ENCODE measurements around the gene EPN2.

EPN2 gene

GRCh38 chr17:19250421-19251173 is 13.4 kb downstream of the EPN2 start:
- Mint-ChIP-seq H3K27ac (no peak overlapping the region), H3K27me3 (peaks cover 16% of the 10 kb centered on the region), H3K36me3 (ENCODE audit: low read depth) (no peaks in the 10 kb centered on the region), H3K9me3 (no peaks in the 10 kb centered on the region), H3K4me1 (ENCODE audit: low read depth) (peaks cover 9% of the 10 kb centered on the region), H3K4me3 (no peak overlapping the region)

GRCh38 chr17:19253112-19253511 is 15.9 kb downstream of the EPN2 start:
- H3K4me1 Mint-ChIP-seq (ENCODE audit: low read depth), result peaks cover 5% of the 10 kb centered on the region
- H3K27me3 Mint-ChIP-seq, result peaks cover 8% of the 10 kb centered on the region
- no peaks in the 10 kb centered on the region for H3K36me3 Mint-ChIP-seq (ENCODE audit: low read depth)
- no peak overlapping the region for H3K4me3 Mint-ChIP-seq
- H3K27ac Mint-ChIP-seq, result no peak overlapping the region
- no peaks in the 10 kb centered on the region for H3K9me3 Mint-ChIP-seq

GRCh38 chr17:19254651-19255050 is 17.5 kb downstream of the EPN2 start:
- Mint-ChIP-seq H3K9me3 (no peaks in the 10 kb centered on the region), H3K27me3 (peaks cover 10% of the 10 kb centered on the region), H3K4me1 (ENCODE audit: low read depth) (no peaks in the 10 kb centered on the region), H3K36me3 (ENCODE audit: low read depth) (no peaks in the 10 kb centered on the region), H3K27ac (no peak overlapping the region), H3K4me3 (no peak overlapping the region)

GRCh38 chr17:19255279-19255678 is 18.1 kb downstream of the EPN2 start:
- H3K27me3 Mint-ChIP-seq, result peaks cover 16% of the 10 kb centered on the region
- H3K9me3 Mint-ChIP-seq, result no peaks in the 10 kb centered on the region
- no peaks in the 10 kb centered on the region for H3K4me1 Mint-ChIP-seq (ENCODE audit: low read depth)
- no peak overlapping the region for H3K27ac Mint-ChIP-seq
- no peak overlapping the region for H3K4me3 Mint-ChIP-seq
- peaks cover 5% of the 10 kb centered on the region for H3K36me3 Mint-ChIP-seq (ENCODE audit: low read depth)

- Mint-ChIP-seq H3K27me3 (peaks cover 28% of the 10 kb centered on the region), H3K4me1 (ENCODE audit: low read depth) (peaks cover 5% of the 10 kb centered on the region)
These were observed 21.2 kb downstream of the EPN2 start for GRCh38 chr17:19258371-19258770.

GRCh38 chr17:19260958-19261357 is 23.8 kb downstream of the EPN2 start:
- H3K4me3 Mint-ChIP-seq, result no peak overlapping the region
- H3K9me3 Mint-ChIP-seq, result no peaks in the 10 kb centered on the region
- H3K27me3 Mint-ChIP-seq, result peaks cover 27% of the 10 kb centered on the region
- H3K36me3 Mint-ChIP-seq (ENCODE audit: low read depth), result peaks cover 5% of the 10 kb centered on the region
- peaks cover 5% of the 10 kb centered on the region for H3K4me1 Mint-ChIP-seq (ENCODE audit: low read depth)
- no peak overlapping the region for H3K27ac Mint-ChIP-seq

More at GRCh38 chr17:19258371-19258770, 21.2 kb downstream of the EPN2 start:
- no peaks in the 10 kb centered on the region for H3K9me3 Mint-ChIP-seq
- H3K4me3 Mint-ChIP-seq, result no peak overlapping the region
- H3K36me3 Mint-ChIP-seq (ENCODE audit: low read depth), result peaks cover 5% of the 10 kb centered on the region
- no peak overlapping the region for H3K27ac Mint-ChIP-seq

GRCh38 chr17:19261426-19261825 is 24.3 kb downstream of the EPN2 start:
- peaks cover 5% of the 10 kb centered on the region for H3K4me1 Mint-ChIP-seq (ENCODE audit: low read depth)
- no peaks in the 10 kb centered on the region for H3K9me3 Mint-ChIP-seq
- H3K27me3 Mint-ChIP-seq, result peaks cover 27% of the 10 kb centered on the region
- H3K4me3 Mint-ChIP-seq, result no peak overlapping the region
- no peak overlapping the region for H3K27ac Mint-ChIP-seq
- H3K36me3 Mint-ChIP-seq (ENCODE audit: low read depth), result peaks cover 5% of the 10 kb centered on the region

GRCh38 chr17:19262650-19263631 is 25.8 kb downstream of the EPN2 start:
- Mint-ChIP-seq H3K4me3 (no peak overlapping the region), H3K27me3 (peaks cover 27% of the 10 kb centered on the region), H3K4me1 (ENCODE audit: low read depth) (peaks cover 5% of the 10 kb centered on the region), H3K36me3 (ENCODE audit: low read depth) (peaks cover 5% of the 10 kb centered on the region), H3K9me3 (no peaks in the 10 kb centered on the region), H3K27ac (no peak overlapping the region)

GRCh38 chr17:19263641-19264051 is 26.5 kb downstream of the EPN2 start:
- peaks cover 5% of the 10 kb centered on the region for H3K36me3 Mint-ChIP-seq (ENCODE audit: low read depth)
- peaks cover 5% of the 10 kb centered on the region for H3K4me1 Mint-ChIP-seq (ENCODE audit: low read depth)
- peaks cover 27% of the 10 kb centered on the region for H3K27me3 Mint-ChIP-seq
- no peaks in the 10 kb centered on the region for H3K9me3 Mint-ChIP-seq
- no peak overlapping the region for H3K27ac Mint-ChIP-seq
- no peak overlapping the region for H3K4me3 Mint-ChIP-seq

- H3K36me3 Mint-ChIP-seq (ENCODE audit: low read depth), result peaks cover 5% of the 10 kb centered on the region
- H3K9me3 Mint-ChIP-seq, result no peaks in the 10 kb centered on the region
- no peak overlapping the region for H3K27ac Mint-ChIP-seq
- peaks cover 27% of the 10 kb centered on the region for H3K27me3 Mint-ChIP-seq
- peaks cover 5% of the 10 kb centered on the region for H3K4me1 Mint-ChIP-seq (ENCODE audit: low read depth)
- no peak overlapping the region for H3K4me3 Mint-ChIP-seq
These were observed 27.1 kb downstream of the EPN2 start for GRCh38 chr17:19264268-19264667.

- peaks cover 5% of the 10 kb centered on the region for H3K36me3 Mint-ChIP-seq (ENCODE audit: low read depth)
- no peak overlapping the region for H3K27ac Mint-ChIP-seq
- peaks cover 5% of the 10 kb centered on the region for H3K4me1 Mint-ChIP-seq (ENCODE audit: low read depth)
- H3K9me3 Mint-ChIP-seq, result no peaks in the 10 kb centered on the region
- H3K4me3 Mint-ChIP-seq, result no peak overlapping the region
- H3K27me3 Mint-ChIP-seq, result peaks cover 25% of the 10 kb centered on the region
These were observed 27.5 kb downstream of the EPN2 start for GRCh38 chr17:19264681-19265080.

- peaks cover 17% of the 10 kb centered on the region for H3K27me3 Mint-ChIP-seq
- no peak overlapping the region for H3K27ac Mint-ChIP-seq
- H3K4me3 Mint-ChIP-seq, result no peak overlapping the region
- no peaks in the 10 kb centered on the region for H3K36me3 Mint-ChIP-seq (ENCODE audit: low read depth)
- no peaks in the 10 kb centered on the region for H3K9me3 Mint-ChIP-seq
- peaks cover 5% of the 10 kb centered on the region for H3K4me1 Mint-ChIP-seq (ENCODE audit: low read depth)
These were observed 28.6 kb downstream of the EPN2 start for GRCh38 chr17:19265755-19266154.

- peaks cover 6% of the 10 kb centered on the region for H3K4me1 Mint-ChIP-seq (ENCODE audit: low read depth)
- no peaks in the 10 kb centered on the region for H3K9me3 Mint-ChIP-seq
- peaks cover 7% of the 10 kb centered on the region for H3K27me3 Mint-ChIP-seq
- no peak overlapping the region for H3K27ac Mint-ChIP-seq
- H3K36me3 Mint-ChIP-seq (ENCODE audit: low read depth), result no peaks in the 10 kb centered on the region
- no peak overlapping the region for H3K4me3 Mint-ChIP-seq
These were observed 31.4 kb downstream of the EPN2 start for GRCh38 chr17:19268611-19269010.

- H3K4me1 Mint-ChIP-seq (ENCODE audit: low read depth), result peaks cover 6% of the 10 kb centered on the region
- no peaks in the 10 kb centered on the region for H3K36me3 Mint-ChIP-seq (ENCODE audit: low read depth)
- no peak overlapping the region for H3K27ac Mint-ChIP-seq
- H3K9me3 Mint-ChIP-seq, result no peaks in the 10 kb centered on the region
- peaks cover 10% of the 10 kb centered on the region for H3K27me3 Mint-ChIP-seq
- no peak overlapping the region for H3K4me3 Mint-ChIP-seq
These were observed 31.9 kb downstream of the EPN2 start for GRCh38 chr17:19269106-19269505.

GRCh38 chr17:19269641-19270040 is 32.5 kb downstream of the EPN2 start:
- Mint-ChIP-seq H3K4me1 (ENCODE audit: low read depth) (peaks cover 6% of the 10 kb centered on the region), H3K4me3 (no peak overlapping the region), H3K9me3 (no peaks in the 10 kb centered on the region), H3K36me3 (ENCODE audit: low read depth) (no peaks in the 10 kb centered on the region), H3K27ac (no peak overlapping the region), H3K27me3 (peaks cover 7% of the 10 kb centered on the region)
